ENCODE results near the gene TSC22D2. TPM values are rescaled to one million over a fixed set of nuclear protein-coding genes. Genes with fewer than 3 reads are reported as not detected.
"Not testable (repeated sequence)": the region's sequence is repeated elsewhere in the genome, so short reads cannot be mapped to it uniquely, and the experiment has no call there.

TSC22D2 gene
- total and polyA plus RNA-seq, 2 experiments from 2014 or later = 34.9 to 38.8 TPM

GRCh38 chr3:150469931-150470740 lies 62.0 kb downstream of the TSC22D2 start:
- Histone ChIP-seq H3K9me3 (ENCODE audit: low read depth) (no peaks in the 10 kb centered on the region), H2AFZ (no peak overlapping the region), H3K79me2 (no peaks in the 10 kb centered on the region), H3K4me3 (no peak overlapping the region), H3K4me2 (peak overlapping the region; percentile 55), H3K9me2 (replicated peaks; ENCODE audit: insufficient read depth) (no peaks in the 10 kb centered on the region), H3K36me3 (replicated peaks; ENCODE audit: insufficient read depth, low read depth) (peaks cover under 1% of the 10 kb centered on the region), H3K4me1 (ENCODE audit: insufficient read depth) (peaks cover 10% of the 10 kb centered on the region), H4K20me1 (ENCODE audit: insufficient read depth, poor library complexity, severe bottlenecking) (no peaks in the 10 kb centered on the region), H3K27me3 (no peaks in the 10 kb centered on the region), H3K27ac (peak overlapping the region; percentile 95)
- 59% methylated on average over 7 of the region's 7 CpGs for WGBS (ENCODE audit: low lambda C conversion rate, missing lambda C conversion rate)
- DNase-seq (ENCODE audit: low spot score) = peak; percentile 47
- TF ChIP-seq EZH2 (IDR thresholded peaks at IDR 0.05; ENCODE audit: borderline replicate concordance) (no peak), CTCF (IDR thresholded peaks at IDR 0.05; ENCODE audit: poor library complexity) (no peak), EZH2phosphoT487 (IDR thresholded peaks at IDR 0.05; ENCODE audit: low read depth, severe bottlenecking, unreplicated experiment) (no peak)

GRCh38 chr3:150472421-150472820 lies 64.3 kb downstream of the TSC22D2 start:
- Histone ChIP-seq H3K4me1 (ENCODE audit: insufficient read depth) (peaks cover 10% of the 10 kb centered on the region), H3K9me2 (replicated peaks; ENCODE audit: insufficient read depth) (no peaks in the 10 kb centered on the region), H3K36me3 (replicated peaks; ENCODE audit: insufficient read depth, low read depth) (no peaks in the 10 kb centered on the region), H3K79me2 (no peaks in the 10 kb centered on the region), H3K9me3 (ENCODE audit: low read depth) (no peaks in the 10 kb centered on the region), H3K4me3 (no peak overlapping the region), H2AFZ (no peak overlapping the region), H3K27me3 (no peaks in the 10 kb centered on the region), H4K20me1 (ENCODE audit: insufficient read depth, poor library complexity, severe bottlenecking) (no peaks in the 10 kb centered on the region), H3K4me2 (no peak overlapping the region), H3K27ac (peak overlapping the region; percentile 57)
- TF ChIP-seq CTCF (IDR thresholded peaks at IDR 0.05; ENCODE audit: poor library complexity) (no peak), EZH2phosphoT487 (IDR thresholded peaks at IDR 0.05; ENCODE audit: low read depth, severe bottlenecking, unreplicated experiment) (no peak), EZH2 (IDR thresholded peaks at IDR 0.05; ENCODE audit: borderline replicate concordance) (no peak)
- 53% methylated on average over 1 of the region's 1 CpG for WGBS (ENCODE audit: low lambda C conversion rate, missing lambda C conversion rate)
- no peak for DNase-seq (ENCODE audit: low spot score)

GRCh38 chr3:150473161-150473560 lies 65.1 kb downstream of the TSC22D2 start:
- H3K9me3 ChIP-seq (ENCODE audit: low read depth); H3K79me2 ChIP-seq; H3K27ac ChIP-seq; H3K4me3 ChIP-seq; DNase-seq (ENCODE audit: low spot score); H4K20me1 ChIP-seq (ENCODE audit: insufficient read depth, poor library complexity, severe bottlenecking); H3K4me1 ChIP-seq (ENCODE audit: insufficient read depth); H3K9me2 ChIP-seq (replicated peaks; ENCODE audit: insufficient read depth); H2AFZ ChIP-seq; H3K36me3 ChIP-seq (replicated peaks; ENCODE audit: insufficient read depth, low read depth); H3K4me2 ChIP-seq; H3K27me3 ChIP-seq: not testable (repeated sequence)
- 95% methylated on average over 8 of the region's 8 CpGs for WGBS (ENCODE audit: low lambda C conversion rate, missing lambda C conversion rate)

GRCh38 chr3:150479370-150479769 lies 71.3 kb downstream of the TSC22D2 start:
- Histone ChIP-seq H3K9me3 (ENCODE audit: low read depth) (no peaks in the 10 kb centered on the region), H3K36me3 (replicated peaks; ENCODE audit: insufficient read depth, low read depth) (no peaks in the 10 kb centered on the region), H3K4me1 (ENCODE audit: insufficient read depth) (no peaks in the 10 kb centered on the region), H2AFZ (no peak overlapping the region), H3K9me2 (replicated peaks; ENCODE audit: insufficient read depth) (no peaks in the 10 kb centered on the region), H4K20me1 (ENCODE audit: insufficient read depth, poor library complexity, severe bottlenecking) (no peaks in the 10 kb centered on the region), H3K4me2 (no peak overlapping the region), H3K4me3 (no peak overlapping the region), H3K79me2 (no peaks in the 10 kb centered on the region), H3K27me3 (no peaks in the 10 kb centered on the region), H3K27ac (no peak overlapping the region)
- DNase-seq (ENCODE audit: low spot score) = no peak
- TF ChIP-seq EZH2phosphoT487 (IDR thresholded peaks at IDR 0.05; ENCODE audit: low read depth, severe bottlenecking, unreplicated experiment) (no peak), EZH2 (IDR thresholded peaks at IDR 0.05; ENCODE audit: borderline replicate concordance) (no peak)
